ENCODE data around the gene CCL11.

DNA sequence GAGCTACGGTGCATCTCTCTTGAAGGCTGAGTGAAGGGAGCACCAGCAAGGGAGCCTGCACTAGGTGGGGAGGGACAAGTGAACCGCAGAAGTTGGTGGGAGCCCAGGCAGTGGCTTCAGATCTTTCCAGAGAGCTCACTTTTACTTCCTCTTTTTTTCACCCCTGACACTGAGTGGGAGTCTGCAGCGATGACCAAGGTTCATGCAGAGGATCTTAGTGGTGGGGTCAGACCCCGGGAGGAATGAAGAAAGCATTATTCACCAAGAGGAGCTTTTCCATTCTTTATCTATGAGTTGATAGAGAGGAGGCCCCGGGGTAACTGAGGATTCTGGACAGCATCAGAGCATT, 33.5 kb upstream of the CCL11 start:
- TF ChIP-seq, protein P1, sequence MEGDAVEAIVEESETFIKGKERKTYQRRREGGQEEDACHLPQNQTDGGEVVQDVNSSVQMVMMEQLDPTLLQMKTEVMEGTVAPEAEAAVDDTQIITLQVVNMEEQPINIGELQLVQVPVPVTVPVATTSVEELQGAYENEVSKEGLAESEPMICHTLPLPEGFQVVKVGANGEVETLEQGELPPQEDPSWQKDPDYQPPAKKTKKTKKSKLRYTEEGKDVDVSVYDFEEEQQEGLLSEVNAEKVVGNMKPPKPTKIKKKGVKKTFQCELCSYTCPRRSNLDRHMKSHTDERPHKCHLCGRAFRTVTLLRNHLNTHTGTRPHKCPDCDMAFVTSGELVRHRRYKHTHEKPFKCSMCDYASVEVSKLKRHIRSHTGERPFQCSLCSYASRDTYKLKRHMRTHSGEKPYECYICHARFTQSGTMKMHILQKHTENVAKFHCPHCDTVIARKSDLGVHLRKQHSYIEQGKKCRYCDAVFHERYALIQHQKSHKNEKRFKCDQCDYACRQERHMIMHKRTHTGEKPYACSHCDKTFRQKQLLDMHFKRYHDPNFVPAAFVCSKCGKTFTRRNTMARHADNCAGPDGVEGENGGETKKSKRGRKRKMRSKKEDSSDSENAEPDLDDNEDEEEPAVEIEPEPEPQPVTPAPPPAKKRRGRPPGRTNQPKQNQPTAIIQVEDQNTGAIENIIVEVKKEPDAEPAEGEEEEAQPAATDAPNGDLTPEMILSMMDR (conservative IDR thresholded peaks at IDR 0.05; ENCODE audit: low read length) = no peak
- TF ChIP-seq EZH2phosphoT487 (IDR thresholded peaks at IDR 0.05; ENCODE audit: borderline replicate concordance, low read depth, low read length) = no peak
